ENCODE measurements around the gene KRT83.
"Not testable (repeated sequence)": the region's sequence is repeated elsewhere in the genome, so short reads cannot be mapped to it uniquely, and the experiment has no call there.

The KRT83 gene

GRCh38 chr12:52334185-52334584 is 13.0 kb upstream of the KRT83 start:
- in situ Hi-C loops (cut with HindIII; ENCODE audit: low sequenced_read_pairs): no loop called here

- in situ Hi-C loops (cut with HindIII; ENCODE audit: low sequenced_read_pairs): no loop called here
Measured at GRCh38 chr12:52333321-52333720, 12.1 kb upstream of the KRT83 start.

- in situ Hi-C loops (cut with HindIII; ENCODE audit: low sequenced_read_pairs): no loop called here
Measured at GRCh38 chr12:52332381-52332780, 11.2 kb upstream of the KRT83 start.

GRCh38 chr12:52331833-52332232 is 10.6 kb upstream of the KRT83 start:
- in situ Hi-C loops (cut with HindIII; ENCODE audit: low sequenced_read_pairs): no loop called here

GRCh38 chr12:52331039-52331438 is 9.8 kb upstream of the KRT83 start:
- in situ Hi-C loops (cut with HindIII; ENCODE audit: low sequenced_read_pairs): no loop called here

- in situ Hi-C loops (cut with HindIII; ENCODE audit: low sequenced_read_pairs): no loop called here
Measured at GRCh38 chr12:52327830-52328500, 6.8 kb upstream of the KRT83 start.

GRCh38 chr12:52327052-52327829 is 6.0 kb upstream of the KRT83 start:
- in situ Hi-C loops (cut with HindIII; ENCODE audit: low sequenced_read_pairs): no loop called here

GRCh38 chr12:52324153-52324444 is 2.9 kb upstream of the KRT83 start:
- in situ Hi-C loops (cut with HindIII; ENCODE audit: low sequenced_read_pairs): no loop called here

GRCh38 chr12:52323416-52324152 is 2.4 kb upstream of the KRT83 start:
- in situ Hi-C loops (cut with HindIII; ENCODE audit: low sequenced_read_pairs): no loop called here

GRCh38 chr12:52323001-52323400 is 1.8 kb upstream of the KRT83 start:
- in situ Hi-C loops (cut with HindIII; ENCODE audit: low sequenced_read_pairs): no loop called here

- in situ Hi-C loops (cut with HindIII; ENCODE audit: low sequenced_read_pairs): no loop called here
Measured at GRCh38 chr12:52322069-52322468, 871 bp upstream of the KRT83 start.

- in situ Hi-C loops (cut with HindIII; ENCODE audit: low sequenced_read_pairs): no loop called here
Measured at GRCh38 chr12:52321418-52321817, 220 bp upstream of the KRT83 start.

- in situ Hi-C loops (cut with HindIII; ENCODE audit: low sequenced_read_pairs): no loop called here
Measured at GRCh38 chr12:52319097-52319496, 2.1 kb downstream of the KRT83 start.

GRCh38 chr12:52318241-52318990 is 2.8 kb downstream of the KRT83 start:
- in situ Hi-C loops (cut with HindIII; ENCODE audit: low sequenced_read_pairs): no loop called here

GRCh38 chr12:52317468-52318052 is 3.6 kb downstream of the KRT83 start:
- in situ Hi-C loops (cut with HindIII; ENCODE audit: low sequenced_read_pairs): no loop called here

- in situ Hi-C loops (cut with HindIII; ENCODE audit: low sequenced_read_pairs): no loop called here
Measured at GRCh38 chr12:52316701-52317100, 4.5 kb downstream of the KRT83 start.

- in situ Hi-C loops (cut with HindIII; ENCODE audit: low sequenced_read_pairs): no loop called here
Measured at GRCh38 chr12:52316290-52316689, 4.9 kb downstream of the KRT83 start.

GRCh38 chr12:52315721-52316120 is 5.5 kb downstream of the KRT83 start:
- in situ Hi-C loops (cut with HindIII; ENCODE audit: low sequenced_read_pairs): not testable (repeated sequence)

- in situ Hi-C loops (cut with HindIII; ENCODE audit: low sequenced_read_pairs): no loop called here
Measured at GRCh38 chr12:52314511-52314910, 6.7 kb downstream of the KRT83 start.

- in situ Hi-C loops (cut with HindIII; ENCODE audit: low sequenced_read_pairs): no loop called here
Measured at GRCh38 chr12:52313926-52314325, 7.3 kb downstream of the KRT83 start.

GRCh38 chr12:52313461-52313860 is 7.7 kb downstream of the KRT83 start:
- in situ Hi-C loops (cut with HindIII; ENCODE audit: low sequenced_read_pairs): no loop called here
